HG03103 (cell line): ENCODE data around the gene NACC2.
"Not testable (repeated sequence)": the region's sequence is repeated elsewhere in the genome, so short reads cannot be mapped to it uniquely, and the experiment has no call there.

Experiments used
- ATAC-seq: cut with Tn5 transposase; IDR thresholded peaks from one replicate; pipeline ENCODE4 v1.9.1; 2021; ENCODE audit warnings: low read depth; ENCODE audit not compliant: unreplicated experiment

NACC2 gene

DNA sequence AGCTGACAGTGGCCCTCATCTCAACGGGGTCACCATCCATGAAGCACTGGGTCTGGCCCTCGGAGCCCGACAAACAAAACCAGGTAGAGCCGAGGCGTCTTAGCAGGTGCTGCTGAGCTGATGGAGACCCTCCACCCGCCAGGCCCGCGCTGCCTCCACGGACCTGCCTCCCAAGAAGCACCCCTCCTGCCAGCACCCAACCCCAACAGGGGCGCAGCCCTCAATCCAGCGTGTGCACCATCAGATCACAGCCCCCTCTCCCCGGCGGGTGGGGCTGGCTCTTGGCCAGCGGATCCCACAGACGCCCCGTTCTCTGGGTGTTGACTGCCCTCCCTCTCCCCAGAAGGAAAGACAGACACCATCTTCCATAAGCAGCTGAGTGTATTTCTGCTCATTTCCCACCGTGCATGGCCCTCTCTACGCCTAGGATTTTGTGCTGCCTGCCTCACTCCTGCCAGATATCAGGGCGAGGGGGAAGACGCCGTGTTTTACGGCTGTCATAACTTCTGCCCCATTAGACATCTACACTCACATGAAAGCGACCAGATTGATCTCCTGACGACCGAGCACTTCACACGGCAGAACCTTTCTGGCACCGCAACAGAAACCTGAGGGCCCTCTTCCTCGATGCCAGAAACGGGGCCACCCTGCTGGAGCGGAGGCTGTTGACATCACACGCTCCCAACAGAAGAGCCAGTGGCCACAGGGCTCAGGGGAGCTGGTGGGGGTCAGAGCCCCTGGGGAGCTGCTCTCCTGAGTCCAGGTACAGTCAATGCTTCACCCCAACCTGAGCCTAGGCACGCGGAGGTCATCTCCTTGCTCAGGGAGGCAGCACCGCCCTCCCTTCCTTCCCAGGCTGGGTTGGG, 12.4 kb downstream of the NACC2 start:
- no peak for ATAC-seq

DNA sequence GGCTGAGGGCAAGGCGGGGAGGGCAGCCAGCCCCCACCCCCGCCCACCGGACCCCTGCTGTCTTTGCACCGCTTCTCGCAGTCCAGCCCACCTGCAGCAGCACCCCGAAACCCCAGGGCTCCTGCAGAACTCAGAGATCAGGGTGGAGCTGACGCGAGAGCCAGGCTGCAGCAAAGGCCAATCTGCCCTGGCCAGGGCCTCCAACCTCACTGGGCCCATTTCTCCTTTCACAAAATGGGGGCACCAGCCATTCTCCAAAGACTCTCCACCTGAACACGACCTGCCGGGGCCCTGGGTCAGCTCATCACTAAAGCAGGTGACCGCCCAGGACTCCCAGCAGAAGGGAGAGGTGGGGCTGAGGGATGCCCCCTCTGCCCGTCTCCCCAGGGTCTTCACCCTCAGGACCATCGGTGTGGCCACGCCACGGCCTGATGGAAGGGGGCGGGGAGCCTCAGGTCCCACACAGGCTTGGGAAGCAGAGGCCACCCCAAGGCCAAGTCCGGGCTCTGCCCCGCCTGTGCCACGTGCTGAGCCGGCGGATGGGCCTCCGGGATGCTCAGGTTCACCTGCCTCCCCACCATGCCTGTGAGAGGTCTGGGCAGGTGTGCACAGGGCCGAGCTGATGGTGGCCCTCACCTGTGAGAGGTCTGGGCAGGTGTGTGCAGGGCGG, 13.1 kb downstream of the NACC2 start:
- ATAC-seq = no peak

DNA sequence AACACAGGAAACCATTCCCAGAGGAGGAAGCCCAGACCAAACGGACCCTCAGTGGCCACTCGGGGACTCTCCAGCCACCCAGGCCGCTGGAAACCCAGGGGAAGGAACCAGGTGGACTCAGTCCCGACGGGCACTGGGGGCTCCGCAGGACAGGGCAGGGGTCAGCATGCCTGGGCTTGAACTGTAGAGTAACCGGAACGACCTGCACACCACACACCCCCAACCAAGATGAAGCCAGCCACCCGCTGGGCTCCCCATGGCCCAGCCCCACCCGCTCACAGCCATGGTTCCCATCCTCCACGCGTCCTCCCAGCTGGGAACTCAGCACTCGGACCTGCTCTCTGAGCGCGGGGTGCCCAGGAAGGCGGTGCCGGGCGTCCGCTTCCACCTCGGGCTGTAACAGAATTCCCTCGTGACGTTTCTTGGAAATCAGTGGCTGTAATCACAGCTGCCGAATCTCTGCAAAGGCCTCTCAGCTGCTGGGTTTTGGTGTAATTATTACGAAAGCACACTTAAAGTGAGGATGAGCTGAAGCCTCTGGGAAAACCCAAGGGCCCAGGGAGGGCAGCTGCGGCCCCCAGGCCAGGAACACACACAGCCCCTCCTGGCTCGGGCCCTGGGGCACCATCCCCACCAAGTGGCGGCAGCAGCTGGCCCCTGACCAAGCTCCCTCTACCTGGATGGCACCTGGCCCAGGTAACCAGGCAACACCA, 13.8 kb downstream of the NACC2 start:
- ATAC-seq = no peak

DNA sequence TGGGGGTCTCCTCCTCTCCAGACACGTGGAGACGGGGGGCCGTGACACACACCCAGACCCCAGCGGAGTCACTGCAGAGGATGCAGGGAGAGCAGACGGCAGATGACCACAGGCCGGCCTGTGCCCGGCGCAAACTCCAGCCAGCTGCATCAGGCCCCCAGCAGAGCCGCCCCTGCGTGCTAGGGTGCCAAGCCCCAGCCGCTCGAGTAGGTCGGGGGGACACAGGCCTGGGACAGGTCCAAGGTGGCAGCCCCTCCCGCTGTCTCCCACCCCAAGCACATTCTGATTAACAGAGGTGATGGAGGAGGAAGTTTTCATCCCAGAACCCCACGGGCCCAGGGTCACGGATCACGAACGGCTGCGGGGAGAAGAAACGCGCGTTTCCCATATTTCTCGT, 14.4 kb downstream of the NACC2 start:
- no peak for ATAC-seq

DNA sequence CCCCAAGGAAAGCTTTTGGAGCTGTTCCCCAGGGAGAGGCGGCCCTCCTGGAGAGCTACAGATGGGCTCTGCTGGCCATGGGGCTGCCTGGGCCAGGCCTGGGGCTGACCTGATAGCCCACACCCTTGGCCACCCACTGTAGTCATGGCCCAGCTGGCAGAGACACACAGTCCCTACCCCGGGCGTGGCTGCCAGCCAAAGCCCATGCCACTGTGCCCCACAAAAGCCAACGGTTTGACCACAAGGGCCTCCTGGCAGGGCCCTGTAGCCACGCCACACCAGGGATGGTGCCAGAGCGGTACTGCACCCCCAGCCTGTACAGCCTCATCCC, 15.2 kb downstream of the NACC2 start:
- ATAC-seq = no peak

DNA sequence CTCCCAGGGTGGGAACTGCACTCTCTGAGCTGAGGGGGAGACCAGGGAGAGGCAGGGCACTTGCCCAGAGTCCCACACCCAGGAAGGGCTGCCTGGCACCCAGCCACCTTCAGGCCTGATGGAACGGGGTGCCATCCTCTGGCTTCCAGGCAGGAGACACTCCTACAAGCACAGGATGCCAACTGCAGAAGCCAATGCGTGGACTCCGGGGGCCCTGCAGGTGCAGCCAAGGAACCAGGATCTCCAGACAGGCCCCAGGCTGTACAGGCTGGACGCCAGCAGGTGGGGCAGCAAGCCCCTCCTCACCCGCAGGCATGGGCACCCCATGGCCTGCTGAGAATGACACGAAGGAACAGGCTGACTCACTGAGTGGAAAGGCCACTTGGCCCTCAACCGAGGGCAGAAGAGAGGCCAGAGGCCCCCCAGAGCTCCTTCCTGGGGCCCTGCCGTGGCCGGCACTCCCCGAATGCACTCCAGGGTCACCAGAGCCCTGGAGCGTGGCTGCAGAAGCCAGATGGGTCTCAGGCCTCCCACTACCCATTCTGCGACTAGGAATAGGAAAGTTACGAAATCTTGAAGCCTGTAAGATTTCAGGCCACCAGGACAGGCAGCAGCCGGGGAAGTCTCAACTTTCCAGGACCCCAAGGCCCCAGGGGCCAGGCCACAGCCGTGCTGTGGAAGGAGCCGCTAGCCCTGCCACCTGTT, 15.7 kb downstream of the NACC2 start:
- no peak for ATAC-seq

DNA sequence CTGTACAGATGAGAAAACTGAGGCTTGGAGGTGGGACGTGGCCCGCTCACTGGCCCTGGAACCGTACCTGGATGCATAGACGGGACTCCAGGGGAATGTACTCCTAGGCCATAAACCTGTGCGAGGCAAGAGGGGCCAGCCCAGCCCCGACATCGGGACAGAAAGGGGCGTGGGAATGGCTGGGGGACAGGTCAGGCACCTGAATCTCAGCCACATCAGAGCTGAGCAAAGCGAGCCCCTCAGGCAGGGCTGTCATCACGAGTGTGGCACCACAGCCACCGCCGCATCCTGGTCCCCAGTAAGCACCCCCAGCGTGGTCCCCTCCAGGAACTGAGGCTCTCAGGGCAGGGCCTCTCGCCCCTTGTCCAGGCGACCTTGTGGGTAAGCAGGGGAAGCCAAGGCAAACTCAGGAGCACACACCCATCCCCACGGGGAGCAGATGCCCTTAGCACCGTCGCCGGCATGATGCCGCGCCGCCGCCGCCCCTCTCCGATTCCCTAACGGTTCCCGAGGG, 16.5 kb downstream of the NACC2 start:
- ATAC-seq = no peak

DNA sequence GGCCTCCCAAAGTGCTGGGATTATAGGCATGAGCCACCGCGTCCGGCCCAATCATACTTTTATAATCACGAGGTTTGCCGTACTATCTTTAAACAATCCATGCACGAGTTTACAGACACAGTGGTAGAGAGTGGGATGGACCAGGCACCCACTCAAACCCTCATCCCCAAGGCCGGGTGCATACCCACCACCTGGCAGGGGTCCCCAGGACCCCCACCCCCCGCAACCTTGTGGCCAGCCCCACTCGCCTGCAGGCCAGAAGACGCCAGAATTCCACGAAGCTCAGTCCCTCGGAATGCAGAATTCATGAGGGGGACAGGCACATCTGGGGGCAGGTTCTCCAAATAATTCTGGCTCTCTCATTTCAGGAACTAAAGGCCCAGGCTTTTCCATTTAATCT, 17.1 kb downstream of the NACC2 start:
- ATAC-seq = no peak

DNA sequence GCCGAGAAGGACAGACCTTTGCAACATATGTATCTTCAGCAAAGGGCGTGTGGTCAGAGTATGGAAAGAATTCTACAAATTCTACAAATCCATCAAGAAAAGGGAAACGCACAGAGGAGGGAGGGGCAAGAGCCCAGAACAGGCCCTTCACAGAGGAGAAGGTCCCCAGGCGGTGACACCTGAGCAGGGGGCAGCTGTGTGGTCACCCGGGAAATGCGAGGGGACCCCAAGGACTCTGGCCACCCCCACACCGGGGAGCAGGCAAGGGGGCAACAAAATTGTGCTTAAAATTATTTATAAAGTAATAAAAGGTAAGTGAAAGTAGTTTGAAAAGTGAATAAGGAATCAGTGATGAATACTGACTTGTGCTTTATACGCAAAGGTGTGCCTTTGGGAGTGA, 17.6 kb downstream of the NACC2 start:
- ATAC-seq = no peak

DNA sequence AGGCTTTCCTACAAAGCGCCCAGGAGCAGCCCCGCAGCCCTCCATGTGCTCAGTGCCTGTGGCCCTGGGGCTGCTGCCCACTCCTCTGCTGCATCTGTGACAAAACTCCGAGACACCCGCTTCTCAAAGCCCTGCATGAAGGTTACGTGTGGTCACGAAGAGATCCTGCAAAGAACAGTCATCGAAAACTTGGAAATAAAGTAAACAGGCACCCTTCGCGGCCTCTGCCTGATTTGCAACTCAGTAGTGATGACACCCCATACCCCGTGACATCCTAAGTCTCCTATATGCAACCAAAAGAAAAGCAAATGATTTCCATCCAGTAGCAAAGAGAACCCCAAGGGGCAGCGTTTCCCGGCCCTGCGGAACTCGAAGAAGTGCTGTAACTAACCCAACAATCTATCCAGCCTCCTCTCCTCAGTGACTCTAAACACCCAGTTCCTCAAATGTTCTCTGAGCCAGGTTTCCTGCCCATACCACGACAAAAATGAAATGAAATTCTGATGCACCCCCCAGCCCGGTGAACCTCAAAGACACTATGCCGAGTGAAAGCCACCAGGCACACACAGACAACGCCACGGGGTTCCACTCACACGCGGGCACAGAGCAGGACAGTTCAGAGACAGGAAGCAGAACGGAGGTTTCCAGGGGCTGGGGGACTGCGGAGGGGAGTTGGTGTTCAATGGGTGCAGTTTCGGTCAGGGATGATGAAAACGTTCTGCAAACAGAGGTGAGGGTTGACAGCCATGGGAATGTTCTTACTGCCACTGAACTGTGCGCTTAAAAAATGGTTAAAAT, 19.0 kb downstream of the NACC2 start:
- ATAC-seq = no peak

DNA sequence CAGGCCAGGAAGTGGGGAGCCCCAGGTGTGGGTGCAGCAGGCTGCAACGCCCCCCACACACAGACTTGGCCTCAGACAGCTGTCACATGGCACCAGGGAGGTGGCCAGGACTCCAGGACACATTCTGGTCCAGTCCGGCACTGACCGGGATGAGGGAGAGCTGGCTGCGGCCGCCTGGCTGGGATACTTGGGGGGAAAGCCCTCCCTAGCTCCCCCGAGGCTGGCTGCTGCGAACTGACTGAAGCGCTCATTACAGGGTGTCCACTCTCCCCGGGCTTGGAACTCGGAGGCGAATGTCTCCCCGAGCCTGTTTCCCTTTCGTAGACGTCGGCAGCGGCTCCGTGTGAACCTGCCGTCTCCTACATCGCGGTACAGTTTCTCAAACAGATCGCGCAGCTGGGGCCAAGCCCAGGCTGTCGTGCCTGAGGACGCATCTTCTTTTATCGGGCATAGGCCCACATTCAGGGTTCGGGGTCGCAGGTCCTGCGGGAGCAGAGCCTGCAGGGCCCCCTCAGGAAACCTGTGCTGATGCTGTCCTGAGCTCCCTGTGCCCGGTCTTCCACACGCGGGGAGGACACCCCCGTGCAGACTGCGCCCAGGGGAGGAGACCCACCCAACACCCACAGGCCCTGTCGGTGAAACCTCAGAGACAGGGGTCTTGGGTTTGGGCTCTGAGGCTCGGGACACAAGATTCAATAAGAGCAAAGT, 19.8 kb downstream of the NACC2 start:
- no peak for ATAC-seq

DNA sequence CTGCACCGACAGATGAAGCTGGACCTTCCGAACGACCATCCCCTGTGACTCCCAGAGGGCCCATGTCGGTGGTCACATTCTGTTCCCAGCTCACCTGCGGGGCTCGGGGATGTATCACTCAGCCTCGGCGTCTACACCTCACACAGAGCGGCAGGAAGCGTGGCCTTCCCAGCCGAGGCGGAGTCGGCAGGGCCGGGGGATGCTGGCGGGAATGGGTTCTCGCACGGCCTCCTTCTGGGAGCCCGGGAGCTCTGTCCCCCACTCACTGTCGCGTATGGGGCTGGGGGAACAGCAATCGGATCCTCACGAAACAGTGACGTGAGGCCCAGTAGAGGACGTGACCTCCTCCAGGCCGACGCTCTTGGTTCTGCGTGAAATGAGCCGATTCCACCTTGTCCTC, 20.4 kb downstream of the NACC2 start:
- ATAC-seq = no peak

DNA sequence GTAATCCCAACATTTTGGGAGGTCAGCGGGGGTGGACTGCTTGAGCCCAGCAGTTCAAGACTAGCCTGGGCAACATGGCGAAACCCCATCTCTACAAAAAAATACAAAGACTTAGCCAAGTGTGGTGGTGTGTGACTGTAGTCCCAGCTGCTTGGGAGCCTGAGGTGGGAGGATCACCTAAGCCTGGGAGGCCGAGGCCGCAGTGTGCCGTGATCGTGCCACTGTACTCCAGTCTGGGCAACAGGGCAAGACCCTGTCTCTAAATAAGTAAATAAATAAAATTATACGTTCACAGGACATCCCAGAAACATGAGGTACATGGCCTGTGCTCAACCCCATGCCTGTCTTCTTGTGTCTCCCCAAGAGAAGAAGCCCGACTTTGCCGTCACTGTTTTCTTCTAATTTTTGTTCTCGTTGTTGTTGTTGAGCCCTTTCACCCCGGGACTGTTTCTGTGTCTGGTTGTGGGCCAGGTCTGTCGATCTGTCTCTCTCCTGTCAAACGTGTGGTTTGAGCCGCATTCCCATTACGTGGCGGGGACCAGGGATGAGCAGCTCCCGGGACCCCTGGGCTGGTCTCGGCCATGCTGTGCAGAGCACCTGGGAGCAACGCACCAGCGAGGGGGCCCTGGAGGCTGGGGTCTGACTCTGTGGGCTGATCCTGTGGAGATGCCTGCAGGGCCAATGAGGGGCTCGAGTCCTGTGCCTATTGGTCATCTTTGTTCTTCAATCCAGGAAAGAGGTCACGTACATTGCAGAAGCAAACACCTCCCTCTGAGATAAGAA, 32.2 kb downstream of the NACC2 start:
- no peak for ATAC-seq

DNA sequence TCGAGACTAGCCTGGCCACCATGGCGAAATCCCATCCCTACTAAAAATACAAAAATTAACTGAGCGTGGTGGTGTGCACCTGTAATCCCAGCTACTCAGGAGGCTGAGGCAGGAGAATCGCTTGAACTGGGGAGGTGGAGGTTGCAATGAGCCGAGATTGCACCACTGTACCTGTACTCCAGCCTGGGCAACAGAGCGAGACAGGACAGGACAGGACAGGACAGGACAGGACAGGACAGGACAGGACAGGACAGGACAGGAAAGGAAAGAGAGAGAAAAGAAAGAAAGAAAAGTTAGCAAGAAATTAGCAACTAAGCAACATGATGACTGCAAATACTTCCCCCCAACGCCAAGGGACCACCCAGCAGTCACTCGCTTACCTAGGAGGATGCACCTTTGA, 33.2 kb downstream of the NACC2 start:
- not testable (repeated sequence) for ATAC-seq

DNA sequence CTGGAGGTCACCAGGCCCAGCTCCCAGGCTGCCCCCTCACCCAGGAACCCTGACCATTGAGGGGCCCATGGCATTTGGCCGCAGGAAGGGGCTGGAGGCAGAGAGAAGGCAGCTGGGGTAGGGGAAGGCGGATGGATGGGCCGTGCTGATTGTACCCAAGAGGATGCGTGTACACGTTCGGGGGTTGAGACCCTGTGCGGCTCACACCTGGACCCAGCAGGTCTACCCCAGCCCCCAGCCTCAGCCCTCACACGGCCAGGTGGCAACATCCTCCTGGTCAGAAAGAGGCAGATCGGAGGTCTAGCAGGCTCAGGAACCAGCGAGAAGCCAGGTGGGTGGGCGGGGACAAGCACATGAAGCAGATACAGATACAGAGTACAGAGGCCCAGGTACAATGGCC, 33.7 kb downstream of the NACC2 start:
- no peak for ATAC-seq

DNA sequence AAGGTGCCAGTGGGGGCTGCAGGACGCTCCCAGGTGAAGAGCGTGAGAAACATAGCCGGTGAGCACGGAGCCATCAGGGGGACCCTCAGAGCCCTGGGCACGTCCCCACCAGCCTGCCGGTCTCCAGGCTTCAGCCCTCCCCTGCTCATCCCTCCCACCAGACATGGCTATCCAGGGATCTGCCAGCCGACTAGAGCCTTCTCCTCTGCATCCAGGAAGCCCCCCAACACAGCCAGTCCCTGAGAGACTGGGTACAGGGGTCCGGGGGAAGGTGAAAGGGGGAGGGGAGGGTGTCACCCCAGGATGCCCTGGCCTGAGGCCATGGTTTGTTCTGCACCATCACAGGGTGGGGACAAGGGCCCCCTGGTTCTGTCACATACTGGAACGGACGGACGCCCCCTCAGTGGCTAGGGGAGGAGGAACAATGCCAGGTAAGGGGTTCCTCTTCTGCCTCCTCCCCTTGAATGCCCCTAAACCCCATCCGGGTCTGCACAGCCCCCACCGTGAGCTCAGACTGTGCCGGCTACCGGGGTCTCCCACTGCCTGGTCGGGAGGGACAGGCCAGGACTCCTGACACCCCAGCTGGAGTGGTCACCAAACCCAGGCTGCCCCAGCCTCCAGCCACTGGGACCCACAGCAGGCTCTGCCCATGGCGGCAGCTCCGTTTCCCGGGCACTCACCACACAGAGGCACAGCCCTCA, 34.3 kb downstream of the NACC2 start:
- ATAC-seq = no peak

DNA sequence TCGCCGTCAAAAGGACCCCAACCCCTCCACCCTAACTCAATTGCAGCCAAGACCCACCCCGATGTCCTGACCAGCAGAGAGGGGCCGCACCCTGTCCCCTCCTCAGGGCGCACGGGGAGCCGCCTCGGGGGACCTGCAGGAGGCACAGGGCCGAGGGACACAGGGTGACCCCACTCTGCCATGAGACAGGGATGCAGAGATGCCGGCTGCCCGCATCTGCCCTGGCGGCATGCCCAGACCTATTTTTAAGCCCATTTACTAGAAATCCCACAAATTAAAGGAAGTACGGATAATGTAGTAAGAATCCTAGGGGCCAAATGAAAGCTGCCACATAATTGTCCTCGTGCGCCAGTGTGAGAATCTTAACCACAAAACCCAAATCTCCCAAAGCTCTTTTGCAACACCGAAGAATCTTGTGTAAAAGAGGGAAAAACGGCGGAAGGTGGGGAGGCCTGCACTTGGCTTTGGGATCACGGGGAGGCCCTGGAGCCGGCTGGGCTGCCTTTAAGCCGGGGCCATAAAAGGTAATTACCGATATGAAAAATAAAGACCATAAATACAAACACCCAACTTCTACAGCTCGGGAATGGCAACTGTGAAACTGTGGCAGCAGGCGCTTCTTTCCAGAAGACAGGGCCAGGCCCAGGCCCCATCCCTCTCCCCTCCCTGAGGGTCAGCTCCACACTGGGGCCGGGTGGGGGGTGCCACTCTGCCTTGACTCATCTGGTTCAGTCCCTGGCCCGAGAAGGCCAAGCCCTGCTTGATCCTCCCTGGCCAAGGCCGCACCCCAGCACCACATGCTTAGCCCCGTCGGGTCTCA, 35.0 kb downstream of the NACC2 start:
- ATAC-seq = no peak
